Parathyroid adenoma (tissue), 2 donors: ENCODE data around the gene OXSM.
A peak's percentile ranks its signal among the peaks of the same experiment; 100 is the strongest.

Source experiments
- H2AFZ ChIP-seq: fragments of 300-600 bp; sonication (generic); one replicate; pipeline ENCODE4 v1.7.0; 2017; ENCODE audit warnings: antibody characterized with exemption, mild to moderate bottlenecking
- H3K27ac ChIP-seq: fragments of 300-600 bp; sonication (generic); one replicate; pipeline ENCODE4 v1.7.0; 2017
- H3K27me3 ChIP-seq: fragments of 300-600 bp; sonication (generic); one replicate; pipeline ENCODE4 v1.7.0; 2017; ENCODE audit warnings: low read length; ENCODE audit not compliant: control insufficient read depth, insufficient read depth
- H3K36me3 ChIP-seq: fragments of 300-600 bp; sonication (generic); one replicate; pipeline ENCODE4 v1.7.0; 2017; ENCODE audit warnings: low read length; ENCODE audit not compliant: control insufficient read depth, insufficient read depth
- H3K4me1 ChIP-seq: fragments of 300-600 bp; sonication (generic); one replicate; pipeline ENCODE4 v1.7.0; 2017; ENCODE audit warnings: control low read depth
- H3K4me2 ChIP-seq: fragments of 300-600 bp; sonication (generic); one replicate; pipeline ENCODE4 v1.7.0; 2017; ENCODE audit warnings: low read length
- H3K4me3 ChIP-seq: fragments of 300-600 bp; sonication (generic); one replicate; pipeline ENCODE4 v1.7.0; 2017; ENCODE audit warnings: low read depth, low read length
- H3K79me2 ChIP-seq: fragments of 300-600 bp; sonication (generic); one replicate; pipeline ENCODE4 v1.7.0; 2017; ENCODE audit warnings: control low read depth
- H3K9ac ChIP-seq: fragments of 300-600 bp; sonication (generic); one replicate; pipeline ENCODE4 v1.7.0; 2017; ENCODE audit warnings: mild to moderate bottlenecking
- H3K9me3 ChIP-seq: fragments of 300-600 bp; sonication (generic); one replicate; pipeline ENCODE4 v1.7.0; 2017; ENCODE audit warnings: low read length; ENCODE audit not compliant: control insufficient read depth
- CTCF ChIP-seq: fragments of 300-600 bp; sonication (generic); IDR thresholded peaks from one replicate; pipeline ENCODE4 v1.7.0; 2017; ENCODE audit warnings: antibody characterized with exemption, mild to moderate bottlenecking
- donor health status: primary hyperparathyroidism.

OXSM gene

GRCh38 chr3:25789596-25790556 lies at the start of gene OXSM:
Gene OXSM (plus strand): TSS chr3:25790090. CDS start chr3:25791021, 931 bp downstream.
- peak within 1 kb of the TSS; percentile 94 for H2AFZ ChIP-seq
- peak within 1 kb of the TSS; percentile 95 for H3K27ac ChIP-seq
- no peak for TF ChIP-seq CTCF
- peaks cover 3% of the 10 kb centered on the region for H3K4me1 ChIP-seq
- H3K27me3 ChIP-seq = no peaks in the 10 kb centered on the region
- peak within 1 kb of the TSS; percentile 85 for H3K4me2 ChIP-seq
- no peaks in the 10 kb centered on the region for H3K79me2 ChIP-seq
- peak within 1 kb of the TSS; percentile 57 for H3K9ac ChIP-seq
- H3K9me3 ChIP-seq = no peaks in the 10 kb centered on the region
- no peaks in the 10 kb centered on the region for H3K36me3 ChIP-seq
- peak within 1 kb of the TSS; percentile 78 for H3K4me3 ChIP-seq

GRCh38 chr3:25744470-25744869 lies 45.4 kb upstream of the OXSM start:
- H3K4me2 ChIP-seq = no peak overlapping the region
- no peaks in the 10 kb centered on the region for H3K27me3 ChIP-seq
- no peak overlapping the region for H3K9ac ChIP-seq
- H2AFZ ChIP-seq = no peak overlapping the region
- no peak overlapping the region for H3K4me3 ChIP-seq
- H3K36me3 ChIP-seq = no peaks in the 10 kb centered on the region
- H3K9me3 ChIP-seq = no peaks in the 10 kb centered on the region
- no peaks in the 10 kb centered on the region for H3K79me2 ChIP-seq
- no peak overlapping the region for H3K27ac ChIP-seq
- no peaks in the 10 kb centered on the region for H3K4me1 ChIP-seq
- no peak for TF ChIP-seq CTCF

- H3K79me2 ChIP-seq = no peaks in the 10 kb centered on the region
- H3K4me2 ChIP-seq = no peak overlapping the region
- H3K27ac ChIP-seq = no peak overlapping the region
- H3K4me3 ChIP-seq = no peak overlapping the region
- no peaks in the 10 kb centered on the region for H3K27me3 ChIP-seq
- H2AFZ ChIP-seq = no peak overlapping the region
- no peaks in the 10 kb centered on the region for H3K9me3 ChIP-seq
- no peaks in the 10 kb centered on the region for H3K4me1 ChIP-seq
- no peak overlapping the region for H3K9ac ChIP-seq
- no peaks in the 10 kb centered on the region for H3K36me3 ChIP-seq
- TF ChIP-seq CTCF = no peak
Measured at GRCh38 chr3:25747033-25747432, 42.9 kb upstream of the OXSM start.

GRCh38 chr3:25748189-25748588 lies 41.7 kb upstream of the OXSM start:
- H3K4me2 ChIP-seq = no peak overlapping the region
- no peaks in the 10 kb centered on the region for H3K4me1 ChIP-seq
- no peak overlapping the region for H2AFZ ChIP-seq
- H3K27me3 ChIP-seq = no peaks in the 10 kb centered on the region
- no peaks in the 10 kb centered on the region for H3K9me3 ChIP-seq
- H3K4me3 ChIP-seq = no peak overlapping the region
- no peak for TF ChIP-seq CTCF
- H3K9ac ChIP-seq = no peak overlapping the region
- H3K27ac ChIP-seq = no peak overlapping the region
- no peaks in the 10 kb centered on the region for H3K79me2 ChIP-seq
- no peaks in the 10 kb centered on the region for H3K36me3 ChIP-seq
